Activated T-cell treated with anti-CD3 and anti-CD28 coated beads, Interleukin-2, amount 50 U/mL, for 4 hours (primary cell): ENCODE results near the gene PI16. TPM values are rescaled to one million over a fixed set of nuclear protein-coding genes. Genes with fewer than 3 reads are reported as not detected.
"Not testable (repeated sequence)": the region's sequence is repeated elsewhere in the genome, so short reads cannot be mapped to it uniquely, and the experiment has no call there.

Experiments
- ATAC-seq, 2 donors: fragments of 200-7000 bp; cut with Tn5 transposase; one replicate each; pipeline ENCODE4 v1.10.0; 2021
- DNase-seq: peaks from one replicate; pipeline ENCODE4 v3.0.0-alpha.2; 2020
- H3K27me3 Mint-ChIP-seq: one replicate; pipeline ENCODE4 v1.8.0; 2021; ENCODE audit warnings: low read depth, mixed read lengths
- H3K36me3 Mint-ChIP-seq: one replicate; pipeline ENCODE4 v1.8.0; 2022; ENCODE audit warnings: mixed read lengths; ENCODE audit not compliant: insufficient read depth
- H3K4me1 Mint-ChIP-seq: one replicate; pipeline ENCODE4 v1.8.0; 2021; ENCODE audit warnings: low read depth, mixed read lengths
- H3K4me3 Mint-ChIP-seq: one replicate; pipeline ENCODE4 v1.8.0; 2021; ENCODE audit warnings: mild to moderate bottlenecking, moderate library complexity, mixed read lengths
- H3K9me3 Mint-ChIP-seq: one replicate; pipeline ENCODE4 v1.8.0; 2021; ENCODE audit warnings: mixed read lengths
- total RNA-seq, 3 donors: library from RNA; stranded (reverse); gene quantifications; one replicate each; pipeline ENCODE4 v1.2.1, GENCODE V29; 2021

The PI16 gene
- total RNA-seq, 3 donors from 2014 or later = not detected

GRCh38 chr6:36938536-36938935, 16.0 kb upstream of the PI16 start:
- peaks cover 2% of the 10 kb centered on the region for H3K4me1 Mint-ChIP-seq
- DNase-seq = no peak
- H3K27me3 Mint-ChIP-seq = peaks cover 7% of the 10 kb centered on the region
- no peak overlapping the region for H3K4me3 Mint-ChIP-seq
- H3K9me3 Mint-ChIP-seq = no peaks in the 10 kb centered on the region
- H3K36me3 Mint-ChIP-seq = no peaks in the 10 kb centered on the region
- no peak for ATAC-seq

- not testable (repeated sequence) for ATAC-seq, H3K4me1 Mint-ChIP-seq, H3K9me3 Mint-ChIP-seq, DNase-seq, H3K4me3 Mint-ChIP-seq, H3K36me3 Mint-ChIP-seq, H3K27me3 Mint-ChIP-seq
Observed at GRCh38 chr6:36939005-36939404, 15.5 kb upstream of the PI16 start.

GRCh38 chr6:36940027-36940426, 14.5 kb upstream of the PI16 start:
- peaks cover 2% of the 10 kb centered on the region for H3K4me1 Mint-ChIP-seq
- H3K4me3 Mint-ChIP-seq = no peak overlapping the region
- no peaks in the 10 kb centered on the region for H3K36me3 Mint-ChIP-seq
- peaks cover 7% of the 10 kb centered on the region for H3K27me3 Mint-ChIP-seq
- no peak for ATAC-seq
- no peak for DNase-seq
- no peaks in the 10 kb centered on the region for H3K9me3 Mint-ChIP-seq

- H3K4me3 Mint-ChIP-seq, ATAC-seq, H3K27me3 Mint-ChIP-seq, H3K9me3 Mint-ChIP-seq, H3K4me1 Mint-ChIP-seq, DNase-seq, H3K36me3 Mint-ChIP-seq: not testable (repeated sequence)
Observed at GRCh38 chr6:36941561-36941960, 13.0 kb upstream of the PI16 start.

GRCh38 chr6:36942329-36942728, 12.2 kb upstream of the PI16 start:
- H3K27me3 Mint-ChIP-seq, H3K4me1 Mint-ChIP-seq, H3K4me3 Mint-ChIP-seq, ATAC-seq, H3K9me3 Mint-ChIP-seq, DNase-seq, H3K36me3 Mint-ChIP-seq: not testable (repeated sequence)

- Mint-ChIP-seq H3K4me1 (peaks cover 22% of the 10 kb centered on the region), H3K9me3 (no peaks in the 10 kb centered on the region), H3K27me3 (peaks cover 7% of the 10 kb centered on the region), H3K36me3 (no peaks in the 10 kb centered on the region), H3K4me3 (no peak overlapping the region)
- DNase-seq (no peak), ATAC-seq (no peak)
Observed at GRCh38 chr6:36944650-36945049, 9.9 kb upstream of the PI16 start.

- Mint-ChIP-seq H3K4me3 (no peak overlapping the region), H3K27me3 (peaks cover 4% of the 10 kb centered on the region), H3K4me1 (peaks cover 24% of the 10 kb centered on the region), H3K36me3 (no peaks in the 10 kb centered on the region), H3K9me3 (no peaks in the 10 kb centered on the region)
- DNase-seq (no peak), ATAC-seq (no peak)
Observed at GRCh38 chr6:36945301-36945700, 9.2 kb upstream of the PI16 start.

GRCh38 chr6:36946526-36946925, 8.0 kb upstream of the PI16 start:
- H3K4me3 Mint-ChIP-seq = no peak overlapping the region
- H3K4me1 Mint-ChIP-seq = peaks cover 24% of the 10 kb centered on the region
- DNase-seq (no peak), ATAC-seq (no peak)
- no peaks in the 10 kb centered on the region for H3K36me3 Mint-ChIP-seq
- H3K27me3 Mint-ChIP-seq = peaks cover 2% of the 10 kb centered on the region
- H3K9me3 Mint-ChIP-seq = no peaks in the 10 kb centered on the region

GRCh38 chr6:36947570-36948351, 6.8 kb upstream of the PI16 start:
- ATAC-seq (peak; percentile 48 to 62), DNase-seq (peak; percentile 26)
- H3K36me3 Mint-ChIP-seq = no peaks in the 10 kb centered on the region
- H3K4me3 Mint-ChIP-seq = no peak overlapping the region
- peaks cover 25% of the 10 kb centered on the region for H3K4me1 Mint-ChIP-seq
- H3K27me3 Mint-ChIP-seq = peaks cover 2% of the 10 kb centered on the region
- H3K9me3 Mint-ChIP-seq = no peaks in the 10 kb centered on the region

GRCh38 chr6:36949076-36949475, 5.5 kb upstream of the PI16 start:
- H3K4me1 Mint-ChIP-seq = peaks cover 31% of the 10 kb centered on the region
- H3K4me3 Mint-ChIP-seq, H3K36me3 Mint-ChIP-seq, DNase-seq, H3K9me3 Mint-ChIP-seq, ATAC-seq, H3K27me3 Mint-ChIP-seq: not testable (repeated sequence)

GRCh38 chr6:36949636-36950035, 4.9 kb upstream of the PI16 start:
- no peak for DNase-seq
- H3K4me3 Mint-ChIP-seq = no peak overlapping the region
- H3K4me1 Mint-ChIP-seq = peaks cover 37% of the 10 kb centered on the region
- no peaks in the 10 kb centered on the region for H3K27me3 Mint-ChIP-seq
- ATAC-seq = no peak
- H3K36me3 Mint-ChIP-seq = no peaks in the 10 kb centered on the region
- H3K9me3 Mint-ChIP-seq = no peaks in the 10 kb centered on the region

- Mint-ChIP-seq H3K4me1 (peaks cover 48% of the 10 kb centered on the region), H3K36me3 (no peaks in the 10 kb centered on the region), H3K9me3 (no peaks in the 10 kb centered on the region), H3K4me3 (no peak overlapping the region), H3K27me3 (no peaks in the 10 kb centered on the region)
- ATAC-seq (peak in 1 of 2 donors; percentile 13), DNase-seq (no peak)
Observed at GRCh38 chr6:36953931-36954261, 642 bp upstream of the PI16 start.

GRCh38 chr6:36955136-36955535, 598 bp downstream of the PI16 start:
- no peaks in the 10 kb centered on the region for H3K9me3 Mint-ChIP-seq
- no peaks in the 10 kb centered on the region for H3K36me3 Mint-ChIP-seq
- H3K4me3 Mint-ChIP-seq = peak overlapping the region; percentile 54
- peaks cover 45% of the 10 kb centered on the region for H3K4me1 Mint-ChIP-seq
- no peaks in the 10 kb centered on the region for H3K27me3 Mint-ChIP-seq
- DNase-seq = no peak
- ATAC-seq = no peak

GRCh38 chr6:36955671-36956445, 1.3 kb downstream of the PI16 start:
- Mint-ChIP-seq H3K9me3 (no peaks in the 10 kb centered on the region), H3K27me3 (no peaks in the 10 kb centered on the region), H3K4me3 (peak overlapping the region; percentile 54), H3K4me1 (peaks cover 49% of the 10 kb centered on the region), H3K36me3 (no peaks in the 10 kb centered on the region)
- ATAC-seq (peak; percentile 13 to 44), DNase-seq (no peak)

GRCh38 chr6:36956446-36956820, 1.9 kb downstream of the PI16 start:
- Mint-ChIP-seq H3K9me3 (no peaks in the 10 kb centered on the region), H3K4me1 (peaks cover 50% of the 10 kb centered on the region), H3K36me3 (no peaks in the 10 kb centered on the region), H3K4me3 (peak overlapping the region; percentile 26), H3K27me3 (no peaks in the 10 kb centered on the region)
- ATAC-seq (no peak), DNase-seq (no peak)
